HG03571 (cell line): ENCODE data around the gene INSR.
"Not testable (repeated sequence)": the region's sequence is repeated elsewhere in the genome, so short reads cannot be mapped to it uniquely, and the experiment has no call there.

Source experiments
- ATAC-seq: cut with Tn5 transposase; IDR thresholded peaks from one replicate; pipeline ENCODE4 v1.9.1; 2021; ENCODE audit not compliant: unreplicated experiment

INSR gene

GRCh38 chr19:7147119-7147675 lies 147.0 kb downstream of the INSR start:
- ATAC-seq, result not testable (repeated sequence)

- ATAC-seq, result not testable (repeated sequence)
Measured at GRCh38 chr19:7146086-7146485, 148.1 kb downstream of the INSR start.

GRCh38 chr19:7145494-7145893 lies 148.7 kb downstream of the INSR start:
- no peak for ATAC-seq

GRCh38 chr19:7142771-7143170 lies 151.4 kb downstream of the INSR start:
- ATAC-seq, result no peak

- no peak for ATAC-seq
Measured at GRCh38 chr19:7140137-7140536, 154.1 kb downstream of the INSR start.

- no peak for ATAC-seq
Measured at GRCh38 chr19:7139095-7139494, 155.1 kb downstream of the INSR start.

- ATAC-seq, result no peak
Measured at GRCh38 chr19:7138402-7138801, 155.8 kb downstream of the INSR start.

GRCh38 chr19:7137120-7137519 lies 157.1 kb downstream of the INSR start:
- no peak for ATAC-seq

- no peak for ATAC-seq
Measured at GRCh38 chr19:7132054-7132453, 162.2 kb downstream of the INSR start.

- no peak for ATAC-seq
Measured at GRCh38 chr19:7130043-7130442, 164.2 kb downstream of the INSR start.

GRCh38 chr19:7126132-7126531 lies 168.1 kb downstream of the INSR start:
- no peak for ATAC-seq

GRCh38 chr19:7125221-7125620 lies 169.0 kb downstream of the INSR start:
- no peak for ATAC-seq

- ATAC-seq, result no peak
Measured at GRCh38 chr19:7124782-7125181, 169.4 kb downstream of the INSR start.

- ATAC-seq, result no peak
Measured at GRCh38 chr19:7122701-7123100, 171.5 kb downstream of the INSR start.

GRCh38 chr19:7120499-7120898 lies 173.7 kb downstream of the INSR start:
- ATAC-seq, result no peak

GRCh38 chr19:7119582-7119981 lies 174.6 kb downstream of the INSR start:
- no peak for ATAC-seq

- no peak for ATAC-seq
Measured at GRCh38 chr19:7117248-7117647, 177.0 kb downstream of the INSR start.

GRCh38 chr19:7115721-7116120 lies 178.5 kb downstream of the INSR start:
- no peak for ATAC-seq

- no peak for ATAC-seq
Measured at GRCh38 chr19:7113233-7113632, 181.0 kb downstream of the INSR start.

GRCh38 chr19:7112675-7113074 lies 181.5 kb downstream of the INSR start:
- no peak for ATAC-seq

GRCh38 chr19:7109678-7110289 lies 184.4 kb downstream of the INSR start:
- ATAC-seq, result no peak

- no peak for ATAC-seq
Measured at GRCh38 chr19:7106711-7107657, 187.2 kb downstream of the INSR start.
